Testis (tissue), 2 donors: ENCODE data around the gene BTRC.
"Not testable (repeated sequence)": the region's sequence is repeated elsewhere in the genome, so short reads cannot be mapped to it uniquely, and the experiment has no call there.

Experiments
- CTCF ChIP-seq, 3 experiments: fragments of 450-650 bp in 2 of 3; fragments of 200-600 bp in 1 of 3; sonication (generic) in 1 of 3; IDR thresholded peaks; one replicate each; pipeline ENCODE4 v1.5.1; 2016 to 2019; ENCODE audit warnings: antibody characterized with exemption in 3 of 3, mild to moderate bottlenecking in 2 of 3, moderate library complexity in 1 of 3
- POLR2A ChIP-seq: fragments of 450-650 bp; IDR thresholded peaks from one replicate; pipeline ENCODE4 v1.6.1; 2017; ENCODE audit warnings: antibody characterized with exemption, mild to moderate bottlenecking, moderate library complexity

GRCh38 chr10:101360841-101361240 is 6.9 kb downstream of the BTRC start:
- not testable (repeated sequence) for TF ChIP-seq CTCF (IDR thresholded peaks at IDR 0.05); POLR2A
